PC-3 (cell line): Measurements from ENCODE around the gene KANK4. TPM values are rescaled to one million over a fixed set of nuclear protein-coding genes. Genes with fewer than 3 reads are reported as not detected.

Experiments
- ATAC-seq: fragments of 200-7000 bp; cut with Tn5 transposase; 2 replicates; pipeline ENCODE4 v1.9.1; 2020; ENCODE audit warnings: mild to moderate bottlenecking, moderate library complexity
- BruUV-seq: library from RNA; stranded (reverse); fragments of 400-500 nt; replicated peaks from 2 replicates; lab custom pipeline; 2021; lab: Mats Ljungman, UMichigan
- CTCF ChIA-PET: fragments of 300-600 bp; sonication (Branson Sonifier 250); formaldehyde crosslinking; loops from one replicate; lab custom pipeline; 2022; ENCODE audit warnings: antibody characterized with exemption; lab: Charles Lee
- POLR2A ChIA-PET: fragments of 300-600 bp; sonication (Branson Sonifier 250); formaldehyde crosslinking; loops from one replicate; lab custom pipeline; 2022; ENCODE audit warnings: antibody characterized with exemption; ENCODE audit not compliant: unreplicated experiment; lab: Charles Lee
- DNase-seq: peaks from one replicate; pipeline ENCODE4 v3.0.0-alpha.2; 2015
- H2AFZ ChIP-seq: fragments of 300-600 bp; sonication (generic); 2 replicates; pipeline ENCODE4 v1.6.0; 2016; ENCODE audit warnings: antibody characterized with exemption, low read length
- H3F3A ChIP-seq: fragments of 300-600 bp; sonication (generic); one replicate; pipeline ENCODE4 v1.6.0; 2017; ENCODE audit warnings: antibody characterized with exemption, low read length, control low read depth, mild to moderate bottlenecking; ENCODE audit not compliant: unreplicated experiment
- H3K27ac ChIP-seq: fragments of 300-600 bp; sonication (generic); 2 replicates; pipeline ENCODE4 v1.5.1; 2016; ENCODE audit warnings: mild to moderate bottlenecking, low read length
- H3K27me3 ChIP-seq: fragments of 300-600 bp; sonication (generic); 2 replicates; pipeline ENCODE4 v1.6.1; 2016; ENCODE audit warnings: low read length, mixed read lengths
- H3K36me3 ChIP-seq: fragments of 300-600 bp; sonication (generic); 2 replicates; pipeline ENCODE4 v1.6.1; 2016; ENCODE audit warnings: low read depth, mixed run types, low read length, mixed read lengths
- H3K4me1 ChIP-seq: fragments of 300-600 bp; sonication (generic); 2 replicates; pipeline ENCODE4 v1.5.1; 2016; ENCODE audit warnings: low read length; ENCODE audit not compliant: insufficient read depth
- H3K4me2 ChIP-seq: fragments of 300-600 bp; sonication (generic); 2 replicates; pipeline ENCODE4 v1.6.0; 2016; ENCODE audit warnings: low read length
- H3K4me3 ChIP-seq: fragments of 300-600 bp; sonication (generic); 2 replicates; pipeline ENCODE4 v1.5.1; 2016; ENCODE audit warnings: mild to moderate bottlenecking, low read length, mixed read lengths
- H3K79me2 ChIP-seq: fragments of 300-600 bp; sonication (generic); 2 replicates; pipeline ENCODE4 v1.6.1; 2017; ENCODE audit warnings: low read length, mixed read lengths
- H3K9ac ChIP-seq: fragments of 300-600 bp; sonication (generic); 2 replicates; pipeline ENCODE4 v1.6.0; 2016; ENCODE audit warnings: mild to moderate bottlenecking, low read length
- H3K9me2 ChIP-seq: fragments of 300-600 bp; sonication (generic); replicated peaks from 2 replicates; pipeline ENCODE4 v1.6.1; 2016; ENCODE audit warnings: mixed run types, low read length, mixed read lengths
- H3K9me3 ChIP-seq: fragments of 300-600 bp; sonication (generic); 2 replicates; pipeline ENCODE4 v1.6.1; 2016; ENCODE audit warnings: low read length, mixed read lengths
- H4K20me1 ChIP-seq: fragments of 300-600 bp; sonication (generic); 2 replicates; pipeline ENCODE4 v1.6.1; 2016; ENCODE audit warnings: low read length, mixed read lengths
- CTCF ChIP-seq: fragments of 300-600 bp; sonication (generic); conservative IDR thresholded peaks from 2 replicates; pipeline ENCODE4 v1.5.1; 2017; ENCODE audit warnings: antibody characterized with exemption, low read depth, mild to moderate bottlenecking, low read length
- EZH2 ChIP-seq: fragments of 300-600 bp; sonication (generic); IDR thresholded peaks from one replicate; pipeline ENCODE4 v1.6.1; 2017; ENCODE audit warnings: antibody characterized with exemption, mild to moderate bottlenecking, low read length; ENCODE audit not compliant: unreplicated experiment
- EZH2phosphoT487 ChIP-seq: fragments of 300-600 bp; sonication (generic); IDR thresholded peaks from 2 replicates; pipeline ENCODE4 v1.6.1; 2018; ENCODE audit warnings: mild to moderate bottlenecking, antibody characterized with exemption, low read length, borderline replicate concordance
- intact Hi-C: fragments of 100-400 bp; cut with micrococcal nuclease; formaldehyde crosslinking; loops from 2 replicates; pipeline ENCODE4 v1.9.0; 2023
- total RNA-seq: library from RNA; depleted of rRNA; stranded (reverse); fragments of >200 nt; gene quantifications from 2 replicates; pipeline ENCODE4 v1.2.3, GENCODE V29; 2014

KANK4 gene
- total RNA-seq, 1 experiment from 2014 or later: not detected

- Histone ChIP-seq H2AFZ (no peak overlapping the region), H3K9me3 (no peaks in the 10 kb centered on the region), H3K27ac (no peak overlapping the region), H3K27me3 (no peaks in the 10 kb centered on the region), H3K4me1 (peaks cover 21% of the 10 kb centered on the region; the same call in 1 of the 2 replicates), H3F3A (no peaks in the 10 kb centered on the region), H3K36me3 (no peaks in the 10 kb centered on the region), H3K4me3 (no peak overlapping the region), H3K79me2 (no peaks in the 10 kb centered on the region), H3K9me2 (no peaks in the 10 kb centered on the region), H3K9ac (no peak overlapping the region), H3K4me2 (no peak overlapping the region), H4K20me1 (no peaks in the 10 kb centered on the region)
- no peak for DNase-seq
- ChIA-PET CTCF (no interaction called here), POLR2A (no interaction called here)
- BruUV-seq: no TSS peak
- intact Hi-C loops: no loop called here
- TF ChIP-seq CTCF (no peak), EZH2phosphoT487 (no peak), EZH2 (no peak)
- no peak for ATAC-seq
Observed at GRCh38 chr1:62304515-62304914, 14.7 kb downstream of the KANK4 start.

- no peak for TF ChIP-seq CTCF
- no peak for TF ChIP-seq EZH2phosphoT487
- no peak for TF ChIP-seq EZH2
- BruUV-seq: no TSS peak
- H3F3A ChIP-seq: no peaks in the 10 kb centered on the region
- no peak overlapping the region for H3K4me2 ChIP-seq
- H3K9ac ChIP-seq: no peak overlapping the region
- peaks cover 9% of the 10 kb centered on the region; the same call in 1 of the 2 replicates for H3K4me1 ChIP-seq
- no peak for DNase-seq
- CTCF ChIA-PET: no interaction called here
- H4K20me1 ChIP-seq: no peaks in the 10 kb centered on the region
- H3K27me3 ChIP-seq: no peaks in the 10 kb centered on the region
- ATAC-seq: no peak
- H3K27ac ChIP-seq: no peak overlapping the region
- POLR2A ChIA-PET: no interaction called here
- H3K4me3 ChIP-seq: no peak overlapping the region
- H2AFZ ChIP-seq: no peak overlapping the region
- H3K36me3 ChIP-seq: no peaks in the 10 kb centered on the region
- no peaks in the 10 kb centered on the region for H3K79me2 ChIP-seq
- H3K9me3 ChIP-seq: no peaks in the 10 kb centered on the region
- intact Hi-C loops: no loop called here
- H3K9me2 ChIP-seq: no peaks in the 10 kb centered on the region
Observed at GRCh38 chr1:62301726-62302390, 17.4 kb downstream of the KANK4 start.
